HG02943 (cell line): ENCODE data around the gene AARS1.
"Not testable (repeated sequence)": the region's sequence is repeated elsewhere in the genome, so short reads cannot be mapped to it uniquely, and the experiment has no call there.

Experiments
- ATAC-seq: cut with Tn5 transposase; IDR thresholded peaks from one replicate; pipeline ENCODE4 v1.9.1; 2021; ENCODE audit warnings: mild to moderate bottlenecking, low read depth, moderate library complexity; ENCODE audit not compliant: unreplicated experiment

Gene AARS1

DNA sequence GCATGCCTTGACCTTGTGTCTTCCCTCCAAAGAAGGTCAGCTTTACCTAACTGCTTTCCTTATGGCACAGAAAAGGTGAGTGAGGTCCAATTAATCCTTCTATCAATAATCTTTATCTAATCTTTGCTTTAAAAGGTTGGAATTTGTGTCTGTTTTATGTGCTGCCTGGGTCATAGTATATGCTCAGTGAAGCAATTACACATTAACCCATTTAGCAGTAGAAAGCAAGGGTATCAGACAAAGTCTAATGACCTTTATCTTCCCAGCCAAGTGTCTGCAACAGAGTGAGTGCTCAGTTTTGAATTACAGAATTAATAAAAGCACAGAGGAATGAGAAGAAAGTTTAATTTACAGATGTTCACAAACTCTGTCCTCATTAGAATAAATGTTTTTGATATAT is 63.3 kb downstream of the AARS1 start:
- not testable (repeated sequence) for ATAC-seq

DNA sequence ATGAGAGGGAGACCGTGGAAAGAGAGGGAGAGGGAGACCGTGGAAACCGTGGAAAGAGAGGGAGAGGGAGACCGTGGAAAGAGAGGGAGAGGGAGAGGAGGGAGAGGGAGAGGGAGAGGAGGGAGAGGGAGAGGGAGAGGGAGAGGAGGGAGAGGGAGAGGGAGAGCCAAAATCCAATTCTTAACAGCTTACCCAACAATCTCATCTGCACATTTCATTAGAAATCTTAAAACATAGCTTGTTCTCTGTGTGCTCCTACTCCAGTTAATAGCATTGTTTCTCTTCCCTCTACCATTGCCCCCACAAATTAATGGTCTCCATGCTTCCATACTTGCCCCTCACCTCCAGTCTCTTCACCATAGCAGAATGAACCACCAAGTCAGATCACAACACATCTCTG is 63.9 kb downstream of the AARS1 start:
- ATAC-seq = not testable (repeated sequence)

- ATAC-seq = not testable (repeated sequence)
Observed at GRCh38 chr16:70224645-70225044, 64.7 kb downstream of the AARS1 start.

- ATAC-seq = not testable (repeated sequence)
Observed at GRCh38 chr16:70223971-70224513, 65.3 kb downstream of the AARS1 start.

- ATAC-seq = not testable (repeated sequence)
Observed at GRCh38 chr16:70223216-70223615, 66.1 kb downstream of the AARS1 start.

- ATAC-seq = not testable (repeated sequence)
Observed at GRCh38 chr16:70222574-70222973, 66.7 kb downstream of the AARS1 start.

DNA sequence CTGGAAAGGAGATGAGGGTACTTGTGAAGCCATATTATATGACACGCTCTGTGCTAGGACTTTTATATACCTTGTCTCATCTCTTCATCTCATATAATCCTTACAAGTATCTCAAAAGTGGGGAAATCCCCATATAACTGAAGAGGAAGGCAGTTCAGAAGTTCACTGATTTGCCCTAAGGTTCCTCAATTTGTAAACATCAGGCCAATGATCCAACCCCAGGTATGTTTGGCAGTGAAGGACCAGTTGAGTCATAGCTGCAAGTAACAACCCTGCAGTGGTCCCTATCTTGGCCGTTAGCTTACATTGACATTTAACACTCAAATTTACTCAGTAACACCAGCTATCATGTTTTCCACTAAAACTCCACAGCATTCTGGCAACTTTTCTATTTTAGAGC is 70.7 kb downstream of the AARS1 start:
- ATAC-seq = not testable (repeated sequence)

DNA sequence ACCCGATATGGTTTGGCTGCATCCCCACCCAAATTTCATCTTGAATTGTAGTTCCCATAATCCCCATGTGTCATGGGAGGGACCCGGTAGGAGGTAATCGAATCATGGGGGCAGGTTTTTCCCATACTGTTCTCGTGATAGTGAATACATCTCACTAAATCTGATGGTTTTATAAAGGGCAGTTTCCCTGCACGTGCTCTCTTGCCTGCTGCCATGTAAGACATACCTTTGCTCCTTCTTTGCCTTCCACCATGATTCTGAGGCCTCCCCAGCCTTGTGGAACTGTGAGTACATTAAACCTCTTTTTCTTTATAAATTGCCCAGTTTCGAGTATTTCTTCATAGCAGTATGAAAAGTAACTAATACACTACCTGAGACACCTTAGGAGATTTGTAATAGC is 82.9 kb downstream of the AARS1 start:
- not testable (repeated sequence) for ATAC-seq

DNA sequence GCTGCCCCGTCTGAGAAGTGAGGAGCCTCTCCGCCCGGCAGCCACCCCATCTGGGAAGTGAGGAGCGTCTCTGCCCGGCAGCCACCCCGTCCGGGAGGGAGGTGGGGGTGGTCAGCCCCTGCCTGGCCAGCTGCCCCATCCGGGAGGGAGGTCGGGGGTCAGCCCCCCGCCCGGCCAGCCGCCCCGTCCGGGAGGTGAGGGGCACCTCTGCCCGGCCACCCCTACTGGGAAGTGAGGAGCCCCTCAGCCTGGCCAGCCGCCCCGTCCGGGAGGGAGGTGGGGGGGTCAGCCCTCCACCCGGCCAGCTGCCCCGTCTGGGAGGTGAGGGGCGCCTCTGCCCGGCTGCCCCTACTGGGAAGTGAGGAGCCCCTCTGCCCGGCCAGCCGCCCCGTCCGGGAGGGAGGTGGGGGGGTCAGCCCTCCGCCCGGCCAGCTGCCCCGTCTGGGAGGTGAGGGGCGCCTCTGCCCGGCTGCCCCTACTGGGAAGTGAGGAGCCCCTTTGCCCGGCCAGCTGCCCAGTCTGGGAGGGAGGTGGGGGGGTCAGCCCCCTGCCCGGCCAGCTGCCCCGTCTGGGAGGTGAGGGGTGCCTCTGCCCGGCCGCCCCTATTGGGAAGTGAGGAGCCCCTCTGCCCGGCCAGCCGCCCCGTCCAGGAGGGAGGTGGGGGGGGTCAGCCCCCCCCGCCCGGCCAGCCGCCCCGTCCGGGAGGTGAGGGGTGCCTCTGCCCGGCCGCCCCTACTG is 84.5 kb downstream of the AARS1 start:
- not testable (repeated sequence) for ATAC-seq

- ATAC-seq = not testable (repeated sequence)
Observed at GRCh38 chr16:70204010-70204409, 85.3 kb downstream of the AARS1 start.

DNA sequence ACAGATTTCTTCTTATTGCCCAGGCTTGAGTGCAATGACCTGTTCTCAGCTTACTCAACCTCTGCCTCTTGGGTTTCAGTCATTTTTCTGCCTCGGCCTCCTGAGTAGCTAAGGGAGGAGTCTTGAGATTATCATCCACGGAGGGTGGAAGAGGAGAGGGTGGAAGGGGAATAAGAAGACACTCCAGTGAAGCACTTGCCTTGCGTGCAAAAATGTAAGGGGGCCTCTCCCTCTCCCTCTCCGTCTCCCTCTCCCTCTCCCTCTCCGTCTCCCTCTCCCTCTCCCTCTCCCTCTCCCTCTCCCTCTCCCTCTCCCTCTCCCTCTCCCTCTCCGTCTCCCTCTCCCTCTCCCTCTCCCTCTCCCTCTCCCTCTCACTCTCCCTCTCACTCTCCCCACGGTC is 85.8 kb downstream of the AARS1 start:
- ATAC-seq = not testable (repeated sequence)
